HepG2 (cell line): Measurements from ENCODE around the gene CHPF. TPM values are rescaled to one million over a fixed set of nuclear protein-coding genes. Genes with fewer than 3 reads are reported as not detected.
A peak's percentile ranks its signal among the peaks of the same experiment; 100 is the strongest.

ENCODE experiments used
- AGO2 ChIP-seq: fragments of 200-400 bp; formaldehyde crosslinking; optimal IDR thresholded peaks from 2 replicates; pipeline ENCODE3; 2017; ENCODE audit warnings: mild to moderate bottlenecking, low read depth, low read length, moderate library complexity
- ARNT2 ChIP-seq: sonication (generic); formaldehyde crosslinking; IDR thresholded peaks from 2 replicates; pipeline ENCODE4 v1.8.0; 2022; ENCODE audit warnings: mild to moderate bottlenecking, low read depth, missing genetic modification reagents, moderate library complexity
- CC2D1A ChIP-seq: sonication (generic); formaldehyde crosslinking; IDR thresholded peaks from 2 replicates; pipeline ENCODE4 v1.8.1; 2023; ENCODE audit warnings: mild to moderate bottlenecking, missing genetic modification reagents
- EP300 ChIP-seq, 3 experiments: sonication (generic) in 1 of 3; formaldehyde crosslinking in 1 of 3; IDR thresholded peaks; 2 replicates each; pipeline versions ENCODE4 v1.5.1 to v1.6.1; 2011 to 2020; ENCODE audit warnings: low read depth in 2 of 3, low read length in 2 of 3, borderline replicate concordance in 1 of 3, improper control_type of control experiment in 1 of 3, mild to moderate bottlenecking in 1 of 3, missing genetic modification reagents in 1 of 3, moderate library complexity in 1 of 3
- GTF3A ChIP-seq: sonication (generic); formaldehyde crosslinking; conservative IDR thresholded peaks from 2 replicates; pipeline ENCODE4 v1.4.0; 2020; ENCODE audit warnings: mild to moderate bottlenecking, missing genetic modification reagents
- HOXA7 ChIP-seq: sonication (generic); formaldehyde crosslinking; IDR thresholded peaks from 2 replicates; pipeline ENCODE4 v1.8.1; 2022; ENCODE audit warnings: mild to moderate bottlenecking, missing genetic modification reagents, moderate library complexity
- PCBP2 ChIP-seq: fragments of 200-400 bp; formaldehyde crosslinking; optimal IDR thresholded peaks from 2 replicates; pipeline ENCODE3; 2018; ENCODE audit warnings: low read length, low read depth; ENCODE audit not compliant: poor library complexity, severe bottlenecking
- RAD51 ChIP-seq: fragments of 450-650 bp; IDR thresholded peaks from 2 replicates; pipeline ENCODE4 v1.6.1; 2016; ENCODE audit warnings: borderline replicate concordance
- RBM22 ChIP-seq: fragments of 200-400 bp; formaldehyde crosslinking; optimal IDR thresholded peaks from 2 replicates; pipeline ENCODE3; 2017; ENCODE audit warnings: mild to moderate bottlenecking, low read length, moderate library complexity
- SALL1 ChIP-seq: sonication (generic); formaldehyde crosslinking; IDR thresholded peaks from 2 replicates; pipeline ENCODE4 v1.8.0; 2022; ENCODE audit warnings: mild to moderate bottlenecking, missing genetic modification reagents
- ZBTB38 ChIP-seq: sonication (generic); formaldehyde crosslinking; IDR thresholded peaks from 2 replicates; pipeline ENCODE4 v1.5.1; 2020; ENCODE audit warnings: mild to moderate bottlenecking, missing genetic modification reagents
- ZNF350 ChIP-seq: sonication (generic); formaldehyde crosslinking; IDR thresholded peaks from 2 replicates; pipeline ENCODE4 v1.4.0; 2020; ENCODE audit warnings: mild to moderate bottlenecking, low read depth, missing genetic modification reagents, borderline replicate concordance
- ZNF607 ChIP-seq: sonication (generic); formaldehyde crosslinking; IDR thresholded peaks from 2 replicates; pipeline ENCODE4 v1.5.1; 2020; ENCODE audit warnings: missing genetic modification reagents, mild to moderate bottlenecking, borderline replicate concordance
- polyA plus RNA-seq, 8 experiments: library from polyadenylated mRNA; depleted of rRNA in 3 of 8; stranded (reverse) in 7 of 8; unstranded in 1 of 8; fragments of >200 nt; fragmentation: Illumina TruSeq in 4 of 8; extraction: Trizol in 4 of 8; gene quantifications; 2 replicates each; pipeline versions ENCODE4 v1.2.1 to v1.2.3, GENCODE V29; 2011 to 2016; ENCODE audit warnings: low read depth in 4 of 8, missing spikeins in 1 of 8, mixed read lengths in 1 of 8; ENCODE audit not compliant: insufficient read depth in 1 of 8
- total RNA-seq, 5 experiments: library from RNA; depleted of rRNA; stranded (reverse); fragments of >200 nt; fragmentation: Illumina TruSeq; extraction: Trizol; gene quantifications; 2 replicates each; pipeline ENCODE4 v1.2.3, GENCODE V29; 2016; ENCODE audit warnings: low read depth in 1 of 5
- TF ChIP-seq, protein P1 (sequence below): sonication (generic); formaldehyde crosslinking; conservative IDR thresholded peaks from 2 replicates; pipeline ENCODE4 v1.8.1; 2023; ENCODE audit warnings: missing genetic modification reagents
- TF ChIP-seq, protein P2 (sequence below): sonication (generic); formaldehyde crosslinking; IDR thresholded peaks from 2 replicates; pipeline ENCODE4 v1.4.0; 2020; ENCODE audit warnings: mild to moderate bottlenecking, missing genetic modification reagents, borderline replicate concordance
- TF ChIP-seq, protein P3 (sequence below): IDR thresholded peaks from 2 replicates; pipeline ENCODE4 v1.6.1; 2016; ENCODE audit warnings: control low read depth
- TF ChIP-seq, protein P4 (sequence below): IDR thresholded peaks from 2 replicates; pipeline ENCODE4 v1.6.1; 2012; ENCODE audit warnings: inconsistent platforms
- TF ChIP-seq, protein P5 (sequence below): sonication (generic); formaldehyde crosslinking; IDR thresholded peaks from 2 replicates; pipeline ENCODE4 v1.5.1; 2020; ENCODE audit warnings: mild to moderate bottlenecking, missing genetic modification reagents, moderate library complexity

Gene CHPF
- total and polyA plus RNA-seq, 2 of the 13 experiments (the other 11 are each of a cell fraction or from before 2014, with no cell fraction given) = 79.6 to 111 TPM

DNA sequence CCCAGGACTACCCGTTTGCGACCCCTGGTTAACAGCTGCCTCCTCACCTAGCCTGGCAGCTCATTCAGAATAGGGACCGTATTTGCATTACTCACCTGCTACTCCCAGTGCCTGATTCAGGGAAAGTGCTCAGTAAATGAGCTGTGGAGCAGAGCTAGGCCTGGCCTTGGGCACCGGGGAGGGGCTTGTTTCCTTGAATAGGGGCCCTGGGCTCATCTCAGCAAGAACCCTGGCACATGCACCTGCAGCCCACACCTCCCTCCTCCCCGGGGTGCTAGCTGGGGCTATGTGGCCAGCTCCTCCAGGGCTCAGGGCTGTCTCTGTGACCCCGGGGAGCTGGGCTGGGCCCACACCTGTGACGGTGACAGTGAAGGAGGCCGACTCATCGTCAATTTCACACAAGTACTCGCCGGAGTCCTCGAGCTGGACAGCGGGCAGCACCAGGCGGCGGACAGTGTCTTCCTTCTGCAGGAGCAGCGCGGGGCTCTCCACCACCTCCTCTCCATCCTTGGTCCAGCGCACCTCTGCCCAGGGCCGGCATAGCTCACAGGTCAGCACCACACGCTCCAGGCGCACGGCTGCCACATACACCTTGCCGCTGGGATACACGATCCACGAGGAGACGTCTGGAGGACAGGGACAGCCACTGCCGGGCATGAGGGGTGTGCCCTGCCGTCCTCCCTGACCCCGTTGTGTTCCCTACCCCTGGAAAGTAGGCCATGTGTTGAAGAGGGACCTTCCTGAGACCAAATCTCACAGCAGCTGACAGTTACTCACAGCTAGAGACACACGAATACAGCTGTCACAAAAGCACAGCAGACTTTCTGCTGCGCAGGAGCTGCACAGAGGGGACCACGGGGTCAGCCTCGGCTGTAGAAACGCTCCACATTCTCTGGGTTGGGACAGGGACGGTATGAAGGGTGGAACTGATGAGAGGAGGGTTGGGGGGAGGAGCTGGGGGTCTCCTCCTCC is 18.7 kb upstream of the CHPF start (continued):
- TF ChIP-seq ARNT2 (CRISPR knock-in tag) (0 out of 2 replicates have a peak, but pooled peaks have one; percentile 34), ZNF607 (CRISPR knock-in tag) (no peak), AGO2 (peak; percentile 98), RAD51 (no peak), RBM22 (peak; percentile 88), PCBP2 (no peak), ZBTB38 (peak; percentile 80), ZNF350 (CRISPR knock-in tag) (no peak), HOXA7 (CRISPR knock-in tag) (0 out of 2 replicates have a peak, but pooled peaks have one; percentile 25), CC2D1A (CRISPR knock-in tag) (no peak), SALL1 (CRISPR knock-in tag) (no peak; the same call in 1 of the 2 replicates), EP300 (IDR thresholded peaks at IDR 0.05; ENCODE audit: low read depth in 2 of 2, low read length in 2 of 2) (0 out of 4 replicates have a peak, but pooled peaks of 1 of the 2 experiments have one; percentile 9), EP300 (CRISPR knock-in tag; IDR thresholded peaks at IDR 0.05; ENCODE audit: borderline replicate concordance) (no peak), GTF3A (CRISPR knock-in tag) (no peak)
- TF ChIP-seq, protein P1, sequence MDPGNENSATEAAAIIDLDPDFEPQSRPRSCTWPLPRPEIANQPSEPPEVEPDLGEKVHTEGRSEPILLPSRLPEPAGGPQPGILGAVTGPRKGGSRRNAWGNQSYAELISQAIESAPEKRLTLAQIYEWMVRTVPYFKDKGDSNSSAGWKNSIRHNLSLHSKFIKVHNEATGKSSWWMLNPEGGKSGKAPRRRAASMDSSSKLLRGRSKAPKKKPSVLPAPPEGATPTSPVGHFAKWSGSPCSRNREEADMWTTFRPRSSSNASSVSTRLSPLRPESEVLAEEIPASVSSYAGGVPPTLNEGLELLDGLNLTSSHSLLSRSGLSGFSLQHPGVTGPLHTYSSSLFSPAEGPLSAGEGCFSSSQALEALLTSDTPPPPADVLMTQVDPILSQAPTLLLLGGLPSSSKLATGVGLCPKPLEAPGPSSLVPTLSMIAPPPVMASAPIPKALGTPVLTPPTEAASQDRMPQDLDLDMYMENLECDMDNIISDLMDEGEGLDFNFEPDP (CRISPR knock-in tag) = no peak
- TF ChIP-seq, protein P2, sequence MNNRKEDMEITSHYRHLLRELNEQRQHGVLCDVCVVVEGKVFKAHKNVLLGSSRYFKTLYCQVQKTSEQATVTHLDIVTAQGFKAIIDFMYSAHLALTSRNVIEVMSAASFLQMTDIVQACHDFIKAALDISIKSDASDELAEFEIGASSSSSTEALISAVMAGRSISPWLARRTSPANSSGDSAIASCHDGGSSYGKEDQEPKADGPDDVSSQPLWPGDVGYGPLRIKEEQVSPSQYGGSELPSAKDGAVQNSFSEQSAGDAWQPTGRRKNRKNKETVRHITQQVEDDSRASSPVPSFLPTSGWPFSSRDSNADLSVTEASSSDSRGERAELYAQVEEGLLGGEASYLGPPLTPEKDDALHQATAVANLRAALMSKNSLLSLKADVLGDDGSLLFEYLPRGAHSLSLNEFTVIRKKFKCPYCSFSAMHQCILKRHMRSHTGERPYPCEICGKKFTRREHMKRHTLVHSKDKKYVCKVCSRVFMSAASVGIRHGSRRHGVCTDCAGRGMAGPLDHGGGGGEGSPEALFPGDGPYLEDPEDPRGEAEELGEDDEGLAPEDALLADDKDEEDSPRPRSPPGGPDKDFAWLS (CRISPR knock-in tag) = no peak
- TF ChIP-seq, protein P3, sequence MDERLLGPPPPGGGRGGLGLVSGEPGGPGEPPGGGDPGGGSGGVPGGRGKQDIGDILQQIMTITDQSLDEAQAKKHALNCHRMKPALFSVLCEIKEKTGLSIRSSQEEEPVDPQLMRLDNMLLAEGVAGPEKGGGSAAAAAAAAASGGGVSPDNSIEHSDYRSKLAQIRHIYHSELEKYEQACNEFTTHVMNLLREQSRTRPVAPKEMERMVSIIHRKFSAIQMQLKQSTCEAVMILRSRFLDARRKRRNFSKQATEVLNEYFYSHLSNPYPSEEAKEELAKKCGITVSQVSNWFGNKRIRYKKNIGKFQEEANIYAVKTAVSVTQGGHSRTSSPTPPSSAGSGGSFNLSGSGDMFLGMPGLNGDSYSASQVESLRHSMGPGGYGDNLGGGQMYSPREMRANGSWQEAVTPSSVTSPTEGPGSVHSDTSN (CRISPR knock-in tag) = no peak
- TF ChIP-seq, protein P4, sequence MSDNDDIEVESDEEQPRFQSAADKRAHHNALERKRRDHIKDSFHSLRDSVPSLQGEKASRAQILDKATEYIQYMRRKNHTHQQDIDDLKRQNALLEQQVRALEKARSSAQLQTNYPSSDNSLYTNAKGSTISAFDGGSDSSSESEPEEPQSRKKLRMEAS = 0 out of 2 replicates have a peak, but pooled peaks have one; percentile 25
- TF ChIP-seq, protein P5, sequence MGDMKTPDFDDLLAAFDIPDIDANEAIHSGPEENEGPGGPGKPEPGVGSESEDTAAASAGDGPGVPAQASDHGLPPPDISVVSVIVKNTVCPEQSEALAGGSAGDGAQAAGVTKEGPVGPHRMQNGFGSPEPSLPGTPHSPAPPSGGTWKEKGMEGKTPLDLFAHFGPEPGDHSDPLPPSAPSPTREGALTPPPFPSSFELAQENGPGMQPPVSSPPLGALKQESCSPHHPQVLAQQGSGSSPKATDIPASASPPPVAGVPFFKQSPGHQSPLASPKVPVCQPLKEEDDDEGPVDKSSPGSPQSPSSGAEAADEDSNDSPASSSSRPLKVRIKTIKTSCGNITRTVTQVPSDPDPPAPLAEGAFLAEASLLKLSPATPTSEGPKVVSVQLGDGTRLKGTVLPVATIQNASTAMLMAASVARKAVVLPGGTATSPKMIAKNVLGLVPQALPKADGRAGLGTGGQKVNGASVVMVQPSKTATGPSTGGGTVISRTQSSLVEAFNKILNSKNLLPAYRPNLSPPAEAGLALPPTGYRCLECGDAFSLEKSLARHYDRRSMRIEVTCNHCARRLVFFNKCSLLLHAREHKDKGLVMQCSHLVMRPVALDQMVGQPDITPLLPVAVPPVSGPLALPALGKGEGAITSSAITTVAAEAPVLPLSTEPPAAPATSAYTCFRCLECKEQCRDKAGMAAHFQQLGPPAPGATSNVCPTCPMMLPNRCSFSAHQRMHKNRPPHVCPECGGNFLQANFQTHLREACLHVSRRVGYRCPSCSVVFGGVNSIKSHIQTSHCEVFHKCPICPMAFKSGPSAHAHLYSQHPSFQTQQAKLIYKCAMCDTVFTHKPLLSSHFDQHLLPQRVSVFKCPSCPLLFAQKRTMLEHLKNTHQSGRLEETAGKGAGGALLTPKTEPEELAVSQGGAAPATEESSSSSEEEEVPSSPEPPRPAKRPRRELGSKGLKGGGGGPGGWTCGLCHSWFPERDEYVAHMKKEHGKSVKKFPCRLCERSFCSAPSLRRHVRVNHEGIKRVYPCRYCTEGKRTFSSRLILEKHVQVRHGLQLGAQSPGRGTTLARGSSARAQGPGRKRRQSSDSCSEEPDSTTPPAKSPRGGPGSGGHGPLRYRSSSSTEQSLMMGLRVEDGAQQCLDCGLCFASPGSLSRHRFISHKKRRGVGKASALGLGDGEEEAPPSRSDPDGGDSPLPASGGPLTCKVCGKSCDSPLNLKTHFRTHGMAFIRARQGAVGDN = peak; percentile 42
